Measurements from ENCODE around the gene DUOX1.

GRCh38 chr15:45114751-45115085 lies 15.1 kb upstream of the DUOX1 start:
- TF ChIP-seq PATZ1 (CRISPR knock-in tag; IDR thresholded peaks at IDR 0.05; ENCODE audit: borderline replicate concordance) = no peak
- no peak for TF ChIP-seq ZC3H10 (CRISPR knock-in tag; IDR thresholded peaks at IDR 0.05)
- TF ChIP-seq CSDC2 (CRISPR knock-in tag; IDR thresholded peaks at IDR 0.05) = no peak
- no peak for TF ChIP-seq ZFP3 (CRISPR knock-in tag; IDR thresholded peaks at IDR 0.05)
- TF ChIP-seq TCF4 (CRISPR knock-in tag; IDR thresholded peaks at IDR 0.05; ENCODE audit: borderline replicate concordance) = no peak
- no peak for TF ChIP-seq CREB5 (CRISPR knock-in tag; IDR thresholded peaks at IDR 0.05; ENCODE audit: low read depth)
- no peak for TF ChIP-seq ZNF8 (CRISPR knock-in tag; IDR thresholded peaks at IDR 0.05)
- TF ChIP-seq SNAI2 (CRISPR knock-in tag; IDR thresholded peaks at IDR 0.05) = no peak
- TF ChIP-seq RARB (CRISPR knock-in tag; IDR thresholded peaks at IDR 0.05) = no peak
- TF ChIP-seq ARNTL (CRISPR knock-in tag; IDR thresholded peaks at IDR 0.05; ENCODE audit: borderline replicate concordance, low read depth) = no peak

Data from SK-N-SH treated with all-trans-retinoic acid at 6 μM for 48 hours (cell line).